Inflammatory macrophage treated with lipopolysaccharide for 1 hour (primary cell): ENCODE results near the gene MCU.
"Not testable (repeated sequence)": the region's sequence is repeated elsewhere in the genome, so short reads cannot be mapped to it uniquely, and the experiment has no call there.

ENCODE experiments used
- DNase-seq, 2 donors: peaks; one replicate each; pipeline ENCODE4 v3.0.0-alpha.2; 2020 to 2022

The MCU gene

DNA sequence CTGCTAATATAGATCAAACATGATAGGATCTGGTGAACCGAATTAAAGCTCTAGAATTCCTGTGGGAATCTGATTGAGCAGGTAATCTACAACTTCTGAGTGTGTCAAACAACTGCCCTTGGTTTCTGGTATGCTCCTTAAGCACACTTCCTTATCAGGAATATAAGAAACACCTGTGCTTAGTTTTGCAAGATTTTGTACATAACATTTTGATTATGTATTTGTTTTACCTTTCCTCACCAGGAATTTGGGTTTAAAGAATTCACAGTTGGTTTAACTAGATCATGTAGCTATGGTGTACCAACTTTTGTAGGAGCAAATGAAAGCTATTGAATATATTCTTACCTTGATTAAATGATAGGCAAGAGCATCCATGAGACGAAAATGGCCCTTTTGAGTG, 40.6 kb downstream of the MCU start:
- DNase-seq: no peak

DNA sequence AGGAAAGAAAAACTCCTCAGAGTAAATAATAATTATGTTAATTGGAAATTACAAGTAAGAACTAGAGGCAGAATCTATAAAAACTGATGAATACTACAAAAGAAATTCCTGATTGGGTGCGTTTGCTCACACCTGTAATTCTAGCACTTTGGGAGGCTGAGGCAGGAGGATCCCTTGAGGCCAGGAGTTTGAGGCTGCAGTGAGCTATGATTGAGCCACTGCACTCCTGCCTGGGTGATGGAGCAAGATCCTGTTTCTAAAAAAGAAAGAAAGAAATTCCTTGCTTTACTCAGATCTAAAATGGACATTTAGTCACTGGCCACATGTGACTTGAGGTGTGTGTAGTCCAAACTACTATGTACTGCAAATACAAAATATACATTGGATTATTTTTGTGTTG, 42.0 kb downstream of the MCU start:
- peak in 1 of 2 donors; percentile 20 for DNase-seq

DNA sequence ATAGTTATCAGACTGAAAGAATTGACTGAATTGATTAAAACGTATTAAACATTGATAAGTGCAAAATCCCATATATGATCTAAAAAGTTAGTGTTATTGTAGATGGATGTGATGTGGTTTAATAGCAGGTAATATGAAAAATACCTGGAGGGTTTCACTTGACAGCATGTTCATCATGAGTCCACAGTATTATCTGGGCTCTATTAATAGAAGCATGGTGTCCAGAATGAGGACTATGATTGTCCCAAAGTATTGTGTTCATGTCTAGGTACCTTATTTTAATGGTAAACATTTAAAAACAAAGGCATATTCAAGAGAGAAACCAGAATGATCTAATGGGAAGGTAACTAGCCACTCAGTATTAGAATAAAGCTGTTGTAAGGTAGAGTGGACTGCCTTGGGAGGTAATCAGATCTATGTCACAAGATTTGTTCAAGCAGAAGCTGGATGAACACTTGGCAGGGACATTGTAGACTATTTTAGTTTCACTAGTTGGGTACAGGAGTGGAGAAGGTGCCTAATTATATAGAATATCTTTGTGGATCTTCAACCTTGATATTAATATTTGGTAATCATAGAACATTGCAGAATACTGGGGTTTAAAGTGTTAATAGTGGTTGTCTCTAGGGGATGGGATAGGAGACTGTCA, 43.5 kb downstream of the MCU start:
- DNase-seq: no peak

DNA sequence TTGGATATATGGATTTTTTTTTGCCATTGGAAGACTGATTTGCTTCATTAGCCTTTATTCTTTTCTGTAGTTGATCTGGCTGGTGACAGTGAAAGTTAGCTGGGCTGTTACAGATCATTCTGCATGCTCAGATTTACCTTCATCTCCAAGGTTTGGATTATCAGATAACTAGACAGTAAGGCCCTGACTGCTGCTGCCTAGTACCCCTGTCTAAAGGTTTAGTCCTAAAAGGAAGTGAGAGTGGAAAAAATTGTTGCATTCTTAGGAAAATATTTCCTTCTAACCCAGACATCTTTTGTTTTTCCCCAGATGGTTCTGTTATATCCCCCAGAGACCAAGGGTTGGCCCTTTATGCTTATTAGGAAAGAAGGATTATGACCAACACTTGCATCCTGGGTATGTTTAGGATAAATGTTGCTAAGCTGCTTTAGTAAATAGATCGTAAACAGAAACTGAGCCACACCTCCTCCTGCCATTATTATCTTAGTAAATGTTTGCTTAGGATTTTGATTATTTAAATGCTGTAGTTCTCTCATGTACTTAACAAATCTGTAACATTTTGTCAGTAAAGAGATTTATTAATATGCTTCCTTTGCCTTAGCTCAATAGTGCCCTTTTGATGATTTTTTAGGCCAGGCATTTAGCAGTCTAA, 44.4 kb downstream of the MCU start:
- no peak for DNase-seq

DNA sequence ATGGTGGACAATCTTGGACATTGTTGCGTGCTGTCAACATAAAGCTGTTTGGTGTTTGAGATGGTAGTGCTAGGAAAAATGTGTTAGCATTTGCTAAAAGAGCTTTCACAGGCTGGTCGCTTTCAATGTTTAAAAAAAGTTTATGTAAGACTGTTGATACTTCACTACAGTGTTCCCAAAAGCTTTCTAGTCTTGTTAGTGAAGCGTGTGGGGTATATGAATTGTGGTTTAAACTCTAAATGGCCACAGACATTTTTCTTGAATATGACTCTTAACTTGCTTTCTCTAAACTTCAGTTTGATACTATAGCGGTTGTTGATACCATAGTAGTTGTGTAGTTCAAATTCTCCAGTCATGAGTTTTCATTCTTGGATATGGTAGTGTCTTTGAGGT, 44.9 kb downstream of the MCU start:
- no peak for DNase-seq

DNA sequence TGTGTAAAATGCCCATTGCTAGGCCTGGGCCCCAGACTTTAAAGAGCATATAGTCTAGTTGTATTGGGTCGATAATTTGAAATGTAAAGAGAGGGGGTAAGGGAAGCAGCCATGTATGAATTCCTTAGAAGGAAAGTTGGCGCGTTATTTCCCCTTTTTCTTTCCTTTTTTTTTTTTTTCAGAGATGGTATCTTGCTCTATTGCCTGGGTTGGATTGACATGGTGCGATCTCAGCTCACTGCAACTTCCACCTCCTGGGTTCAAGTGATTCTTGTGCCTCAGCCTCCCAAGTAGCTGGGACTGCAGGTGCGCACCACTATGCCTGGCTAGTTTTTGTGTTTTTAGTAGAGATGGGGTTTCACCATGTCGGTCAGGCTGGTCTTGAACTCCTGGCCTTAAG, 45.4 kb downstream of the MCU start:
- DNase-seq: not testable (repeated sequence)

DNA sequence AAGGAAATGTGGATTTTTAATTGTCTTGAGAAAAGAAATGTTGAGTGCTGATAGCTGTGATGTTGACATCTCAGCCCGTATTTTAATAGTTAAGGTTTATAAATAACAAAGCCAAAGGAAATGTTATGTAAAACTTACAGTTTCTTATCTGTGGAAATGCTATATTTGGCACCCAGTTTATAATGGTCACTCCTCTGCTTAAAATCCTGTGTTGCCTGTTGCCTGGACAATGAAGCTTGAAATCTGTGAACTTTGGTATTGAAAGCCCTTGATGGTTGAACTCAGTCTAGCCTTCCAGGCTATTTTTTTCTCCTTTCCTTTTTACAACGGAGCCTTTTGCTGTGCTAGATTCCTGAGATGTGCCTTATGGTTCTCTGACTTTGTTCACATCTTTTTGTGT, 46.5 kb downstream of the MCU start:
- DNase-seq: no peak

DNA sequence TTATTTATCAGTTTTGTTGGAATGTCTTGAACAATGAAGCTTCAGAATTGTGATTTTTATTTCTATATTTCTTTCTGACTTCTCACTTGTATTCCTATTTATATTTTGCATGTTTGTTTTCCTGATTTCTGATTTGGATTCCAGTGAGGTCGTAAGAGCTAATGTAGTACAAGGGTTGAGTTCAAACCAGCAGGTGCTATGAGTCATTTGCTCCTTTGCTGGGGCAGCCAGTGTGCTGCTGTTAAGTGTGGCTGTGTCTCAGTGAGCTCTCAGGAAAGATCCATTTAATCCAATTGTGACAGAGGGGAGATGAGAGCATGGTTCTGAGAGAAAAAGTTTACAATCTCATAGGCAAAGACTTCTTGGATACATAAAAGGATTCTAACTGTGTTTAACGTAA, 48.6 kb downstream of the MCU start:
- DNase-seq: no peak

DNA sequence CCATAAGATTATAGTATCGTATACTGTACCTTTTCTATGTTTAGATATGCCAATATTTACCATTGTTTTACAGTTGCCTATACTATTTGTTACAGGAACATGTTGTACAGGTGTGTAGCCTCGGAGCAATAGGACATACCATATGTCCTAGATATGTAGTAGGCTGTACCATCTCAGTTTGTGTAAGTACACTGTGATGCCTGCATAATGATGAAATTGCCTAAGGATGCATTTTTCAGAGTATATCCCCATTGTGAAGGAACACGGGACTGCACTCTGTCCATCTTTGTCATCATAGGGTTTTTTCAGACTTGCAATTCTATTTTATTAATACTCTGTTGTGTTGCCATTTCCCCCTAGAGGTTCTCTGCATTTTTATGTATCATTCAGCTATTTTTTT, 50.1 kb downstream of the MCU start:
- DNase-seq: no peak

DNA sequence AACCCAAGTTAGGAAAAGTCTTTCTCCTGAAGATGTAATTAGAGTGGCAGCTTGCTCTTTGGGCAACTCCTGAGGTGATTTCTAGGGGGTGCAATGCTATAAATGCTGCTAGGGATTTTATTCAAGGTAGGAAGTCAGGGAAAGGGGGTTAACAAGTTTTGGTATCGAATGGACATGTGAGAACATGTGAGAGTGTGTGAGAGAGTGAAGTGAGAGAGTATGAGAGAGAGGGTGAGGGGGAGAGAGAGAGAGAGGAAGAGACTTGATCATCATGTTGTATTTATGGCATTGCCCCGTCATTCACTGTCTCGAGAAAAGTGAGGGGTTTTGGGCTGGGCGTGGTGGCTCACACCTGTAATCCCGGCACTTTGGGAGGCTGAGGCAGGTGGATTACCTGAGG, 50.9 kb downstream of the MCU start:
- no peak for DNase-seq

DNA sequence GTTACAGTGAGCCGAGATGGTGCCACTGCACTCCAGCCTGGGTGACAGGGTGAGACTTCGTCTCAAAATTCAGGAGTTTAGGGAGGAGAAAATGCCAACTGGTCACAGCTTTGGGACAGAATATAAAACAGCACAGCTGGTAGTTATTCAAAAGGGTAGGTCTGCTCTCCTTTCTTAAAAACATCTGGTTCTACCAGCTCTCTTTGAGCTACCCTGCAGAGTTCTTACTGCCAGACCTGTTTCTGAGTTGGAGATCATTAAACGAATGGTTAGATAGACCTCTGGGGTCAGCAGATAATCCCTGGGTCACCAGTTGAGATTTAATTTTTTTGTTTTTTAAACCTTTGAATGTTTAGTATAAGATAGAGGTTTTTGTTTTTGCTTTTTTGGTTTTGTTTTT, 52.6 kb downstream of the MCU start:
- DNase-seq: no peak

DNA sequence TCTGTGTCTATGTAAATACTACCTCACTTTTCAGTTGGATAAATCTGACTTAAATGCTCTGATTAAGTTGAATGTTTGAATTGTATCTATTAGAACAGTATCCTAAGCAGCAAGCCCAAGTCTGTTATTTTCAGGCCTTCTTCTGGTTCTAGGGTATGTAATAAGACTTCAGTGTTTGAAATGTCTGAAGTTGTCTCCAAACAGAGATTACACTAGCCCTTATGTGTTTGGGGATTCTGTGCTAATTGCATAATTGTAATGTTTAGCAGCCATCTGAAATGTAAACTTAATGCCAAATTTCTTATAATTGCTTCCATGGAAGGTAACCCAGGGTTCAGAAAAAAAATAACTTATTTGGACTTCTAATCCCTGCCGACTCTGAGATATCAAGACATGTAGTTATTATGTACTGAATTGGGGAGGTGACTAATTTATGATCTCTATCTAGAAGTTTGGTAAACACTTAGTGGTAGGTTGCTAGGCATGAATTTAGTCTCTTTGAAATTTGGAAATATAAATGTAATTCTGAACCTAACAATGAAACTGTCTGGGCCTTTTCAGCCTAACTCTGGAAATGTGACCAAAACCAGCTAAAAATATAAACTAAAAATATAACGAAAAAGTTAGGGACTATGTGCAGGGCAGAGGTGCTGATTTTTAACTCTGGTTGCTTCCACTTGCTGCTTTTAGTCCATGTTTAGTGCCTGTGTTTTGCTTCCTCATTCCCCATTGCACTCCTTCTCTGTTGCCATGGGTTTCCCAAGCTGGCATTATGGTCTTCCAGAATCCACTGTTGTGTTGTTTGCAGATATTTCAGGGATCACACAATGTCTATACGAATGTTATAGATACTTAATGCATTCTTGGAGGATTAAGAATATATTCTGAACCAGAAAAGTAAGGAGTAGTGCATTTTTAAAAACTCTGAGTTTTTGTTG, 54.8 kb downstream of the MCU start:
- DNase-seq: no peak

DNA sequence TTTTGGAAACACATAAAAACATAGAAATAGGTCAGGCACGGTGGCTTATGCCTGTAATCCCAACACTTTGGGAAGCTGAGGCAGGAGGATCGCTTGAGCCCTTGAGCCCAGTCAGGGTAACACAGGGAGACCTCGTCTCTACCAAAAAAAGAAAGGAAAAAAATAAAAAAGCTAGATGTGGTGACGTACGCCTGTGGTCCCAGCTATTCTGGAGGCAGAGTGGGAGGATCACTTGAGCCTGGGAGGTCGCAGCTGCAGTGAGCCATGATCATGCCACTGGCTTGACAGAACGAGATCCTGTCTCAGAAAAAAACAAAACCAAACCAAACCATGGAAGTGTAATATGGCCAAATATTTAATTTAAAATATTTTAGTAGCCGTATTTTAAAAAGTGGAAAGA, 55.6 kb downstream of the MCU start:
- DNase-seq: no peak

DNA sequence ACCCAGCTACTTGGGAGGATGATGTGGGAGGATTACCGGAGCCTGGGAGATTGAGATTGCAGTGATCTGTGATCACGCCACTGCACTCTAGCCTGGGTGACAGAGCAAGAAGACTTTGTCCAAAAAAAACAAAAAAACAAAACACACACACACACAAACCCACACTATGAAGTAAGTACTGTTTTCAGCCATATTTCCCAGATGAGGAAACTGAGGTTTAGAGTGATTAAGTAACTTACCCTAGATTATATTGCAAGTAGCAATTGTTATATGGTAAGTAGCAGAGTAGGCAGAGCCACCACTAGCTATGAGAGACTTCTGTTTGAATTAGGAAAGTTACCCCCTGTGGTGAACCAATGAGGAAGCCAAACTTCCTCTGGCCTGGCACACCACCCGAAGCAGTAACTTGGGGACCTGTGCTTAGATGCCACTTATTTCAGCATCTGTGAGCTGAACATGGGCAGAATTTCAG, 61.9 kb downstream of the MCU start:
- peak; percentile 78 to 94 for DNase-seq

DNA sequence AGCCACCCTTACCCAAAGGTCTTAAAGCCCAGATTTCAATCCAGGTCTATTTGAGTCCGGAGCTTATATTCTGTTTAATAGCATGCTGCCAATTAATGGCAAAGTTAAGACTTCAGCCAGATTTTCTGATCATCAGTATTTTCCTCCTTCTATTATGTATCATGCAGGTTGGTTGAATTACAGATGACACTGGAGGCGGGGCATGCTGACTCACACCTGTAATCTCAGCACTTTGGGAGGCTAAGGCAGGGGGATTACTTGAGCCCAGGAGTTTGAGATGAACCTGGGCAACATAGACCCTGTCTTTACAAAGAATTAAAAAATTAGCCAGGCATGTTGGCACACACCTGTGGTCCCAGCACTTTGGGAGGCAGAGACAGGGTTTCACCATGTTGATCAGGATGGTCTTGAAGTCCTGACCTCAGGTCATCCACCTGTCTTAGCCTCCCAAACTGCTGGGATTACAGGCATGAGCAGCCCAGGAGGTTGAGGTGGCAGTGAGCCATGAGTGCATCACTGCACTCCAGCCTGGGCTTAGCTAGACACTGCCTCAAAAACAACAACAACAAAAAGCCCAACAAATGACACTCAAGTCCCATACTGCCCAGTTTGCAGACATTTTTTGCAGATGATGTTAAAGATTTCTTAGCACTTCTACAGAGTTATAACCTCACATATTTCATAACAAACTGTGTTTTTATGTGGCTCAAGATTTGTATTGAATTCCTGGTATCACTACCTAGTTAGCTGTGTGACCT, 62.5 kb downstream of the MCU start:
- no peak for DNase-seq

DNA sequence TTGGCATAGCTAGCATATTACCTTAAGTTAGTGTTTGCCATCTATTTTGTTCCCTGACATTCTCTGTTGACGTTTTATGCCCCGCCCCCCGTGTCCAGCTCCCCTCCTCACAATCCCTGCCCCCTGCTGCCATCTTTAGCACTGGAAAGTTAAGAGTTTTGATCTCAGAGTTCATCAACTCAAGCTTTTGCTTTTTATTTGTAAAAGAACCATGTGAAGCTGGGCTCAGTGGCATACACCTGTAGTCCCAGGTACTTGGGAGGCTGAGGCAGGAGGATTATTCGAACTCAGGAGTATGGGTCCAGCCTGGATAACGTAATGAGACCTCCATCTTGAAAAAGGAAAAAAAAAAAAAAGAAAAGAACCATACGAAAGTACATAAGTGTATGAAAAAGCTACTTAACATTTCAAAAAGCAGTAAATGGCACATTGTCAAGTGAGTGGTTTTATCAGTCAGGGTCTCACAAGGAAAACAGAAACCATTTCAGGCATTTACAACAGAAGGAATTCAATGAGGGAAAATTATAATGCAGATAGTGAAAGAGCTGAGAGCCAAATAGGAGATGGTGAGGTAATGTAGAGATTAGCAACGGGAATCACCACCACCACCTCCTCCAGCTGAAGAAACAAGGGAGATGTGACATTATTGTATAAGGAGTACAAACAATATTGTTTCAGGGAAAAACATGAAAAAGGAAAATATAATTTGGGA, 64.9 kb downstream of the MCU start:
- no peak for DNase-seq

DNA sequence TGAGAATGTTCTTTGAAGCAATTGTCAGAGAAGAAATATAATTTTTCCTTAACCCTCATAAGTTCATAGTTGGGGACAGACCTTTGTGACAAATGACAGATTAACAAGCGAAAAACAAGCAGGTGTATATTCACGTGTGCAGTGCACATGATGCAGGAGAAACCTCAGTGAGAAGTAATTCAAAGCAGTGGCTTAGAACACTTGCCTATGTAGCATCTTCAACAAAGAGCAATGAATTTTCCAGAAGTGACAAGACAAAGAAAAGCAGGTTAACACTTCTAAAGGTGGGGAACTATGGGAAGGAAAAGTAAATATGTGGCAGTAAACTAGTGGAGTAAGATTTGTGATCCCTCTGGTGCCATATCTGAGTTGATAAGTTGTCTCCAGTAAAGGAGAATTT, 65.8 kb downstream of the MCU start:
- DNase-seq: no peak

DNA sequence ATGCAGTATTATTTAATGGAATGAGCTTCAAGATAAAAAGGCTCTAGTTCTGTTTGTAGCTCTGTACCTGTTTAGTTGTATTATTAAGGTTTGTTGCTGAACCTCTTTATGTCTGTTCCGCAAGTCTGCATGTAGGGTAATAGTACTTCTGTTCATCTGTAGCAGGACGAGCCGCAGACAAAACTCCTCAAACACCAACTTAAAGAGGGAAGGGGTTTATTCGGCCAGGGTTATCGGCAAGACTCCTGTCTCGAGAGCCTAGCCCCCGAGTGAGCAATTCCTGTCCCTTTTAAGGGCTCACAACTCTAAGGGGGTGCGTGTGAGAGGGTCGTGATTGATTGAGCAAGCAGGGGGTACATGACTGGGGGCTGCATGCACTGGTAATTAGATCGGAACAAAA, 67.0 kb downstream of the MCU start:
- DNase-seq: not testable (repeated sequence)

DNA sequence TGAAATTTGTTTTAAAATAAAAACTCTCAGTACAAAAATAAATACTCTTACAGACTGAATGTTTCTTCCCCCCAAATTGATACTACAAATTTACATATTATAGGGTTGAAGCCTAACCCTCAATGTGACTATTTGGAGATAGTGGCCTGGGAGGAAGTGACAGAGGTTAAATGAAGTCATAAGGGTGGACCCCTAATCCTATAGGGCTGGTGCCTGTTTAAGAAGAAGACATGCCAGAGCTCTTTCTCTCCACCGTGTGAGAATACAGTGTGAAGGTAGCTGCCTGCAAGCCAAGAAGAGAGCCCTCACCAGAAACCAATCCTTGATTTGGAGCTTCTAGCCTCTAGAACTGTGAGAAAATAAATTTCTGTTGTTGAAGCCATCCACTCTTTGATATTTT, 67.6 kb downstream of the MCU start:
- DNase-seq: no peak

DNA sequence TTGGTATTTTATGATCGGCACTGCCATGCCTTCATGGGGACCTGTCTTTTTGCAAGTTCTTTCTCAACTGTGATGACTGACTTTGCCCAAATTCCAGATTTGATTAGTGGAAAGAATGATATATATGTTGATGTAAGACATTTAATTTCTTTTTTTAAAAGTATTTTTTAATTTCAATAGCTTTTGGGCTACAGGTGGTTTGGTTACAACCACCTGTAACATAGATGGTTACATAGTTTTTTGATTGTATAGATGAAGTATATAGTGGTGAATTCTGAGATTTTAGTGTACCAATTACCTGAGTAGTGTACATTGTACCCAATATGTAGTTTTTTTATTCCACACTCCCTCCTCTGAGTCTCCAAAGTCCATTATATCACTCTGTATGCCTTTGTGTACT, 69.6 kb downstream of the MCU start:
- no peak for DNase-seq

DNA sequence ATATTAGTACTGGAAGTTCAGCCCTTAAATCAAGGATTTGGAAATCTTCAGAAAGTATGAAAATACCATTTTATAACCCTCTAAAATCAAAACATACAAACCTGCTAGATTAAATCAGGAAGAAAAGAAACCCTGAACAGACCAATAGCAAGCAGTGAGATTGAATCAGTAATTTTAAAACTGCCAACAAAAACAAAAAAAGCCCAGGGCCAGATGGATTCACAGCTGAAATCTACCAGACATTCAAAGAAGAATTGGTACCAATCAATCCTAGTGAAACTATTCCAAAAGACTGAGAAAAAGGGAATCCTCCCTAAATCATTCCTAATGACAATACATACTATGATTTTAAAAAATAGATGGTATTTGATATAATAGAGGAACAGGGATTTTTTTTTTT, 70.1 kb downstream of the MCU start:
- DNase-seq: no peak

DNA sequence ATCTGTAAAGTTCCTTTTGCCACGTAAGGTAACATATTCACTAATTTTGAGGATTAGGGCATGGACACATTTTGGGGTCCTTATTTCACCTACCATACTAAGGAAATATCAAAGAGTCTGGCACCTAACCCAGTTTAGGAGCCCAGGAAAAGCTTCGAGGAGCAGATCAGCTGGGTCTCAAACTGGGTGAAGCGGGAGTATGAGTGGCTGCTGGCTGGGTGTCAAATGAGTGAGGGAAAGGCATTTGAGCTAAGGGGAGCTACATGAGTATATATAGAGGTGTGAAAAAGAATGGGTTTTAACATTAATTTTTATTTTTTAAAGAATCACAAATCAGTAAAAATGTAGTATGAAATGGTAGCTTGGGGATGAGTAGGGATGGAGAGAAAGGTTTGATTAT, 71.3 kb downstream of the MCU start:
- DNase-seq: no peak

DNA sequence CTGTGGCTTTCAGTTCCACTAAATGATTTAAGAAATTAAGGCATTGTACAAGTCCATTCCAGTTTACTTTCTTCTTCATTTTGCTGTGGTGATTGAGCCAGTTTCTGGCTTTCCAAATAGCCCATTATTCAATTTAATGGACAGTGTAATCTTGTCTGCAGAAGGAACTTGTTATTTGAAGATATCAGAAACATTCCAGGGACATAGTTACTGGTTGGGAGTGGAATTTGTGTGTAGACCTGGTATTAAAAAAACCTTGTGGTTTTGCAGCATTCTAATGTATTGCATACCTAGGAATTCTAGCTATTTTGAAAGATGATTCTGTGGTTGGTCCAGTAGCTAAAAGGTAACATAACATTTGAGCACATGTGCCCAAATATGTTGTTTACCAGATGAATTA, 72.2 kb downstream of the MCU start:
- no peak for DNase-seq
